PFSK-1 (cell line): ENCODE results near the gene PTPRK.

Source experiments
- FOXP2 ChIP-seq: optimal IDR thresholded peaks from 2 replicates; pipeline ENCODE3; 2011; ENCODE audit warnings: borderline replicate concordance, control low read depth, inconsistent platforms; ENCODE audit not compliant: insufficient read depth; ENCODE audit errors: extremely low read length, extremely low read depth
- POLR2AphosphoS5 ChIP-seq: IDR thresholded peaks from 2 replicates; pipeline ENCODE4 v1.6.1; 2012; ENCODE audit warnings: low read depth, mild to moderate bottlenecking, control low read depth, low read length, moderate library complexity
- SIN3A ChIP-seq: IDR thresholded peaks from 2 replicates; pipeline ENCODE4 v1.6.1; 2012; ENCODE audit warnings: mild to moderate bottlenecking, low read length, moderate library complexity, borderline replicate concordance; ENCODE audit not compliant: insufficient read depth
- TAF1 ChIP-seq: IDR thresholded peaks from 2 replicates; pipeline ENCODE4 v1.6.1; 2012; ENCODE audit warnings: low read length, control low read depth, borderline replicate concordance; ENCODE audit not compliant: insufficient read depth
- TF ChIP-seq, protein P1 (sequence below), 2 experiments: IDR thresholded peaks; 2 replicates each; pipeline versions ENCODE4 v1.6.1 to v1.8.0; 2011 to 2012; ENCODE audit warnings: low read depth in 2 of 2, low read length in 2 of 2, control low read depth in 1 of 2, inconsistent platforms in 1 of 2, mild to moderate bottlenecking in 1 of 2, moderate library complexity in 1 of 2; ENCODE audit not compliant: insufficient read depth in 1 of 2

Gene PTPRK

GRCh38 chr6:128305976-128306375, 214.4 kb downstream of the PTPRK start:
- TF ChIP-seq TAF1 (no peak), FOXP2 (no peak), SIN3A (no peak), POLR2AphosphoS5 (no peak)
- TF ChIP-seq, protein P1, sequence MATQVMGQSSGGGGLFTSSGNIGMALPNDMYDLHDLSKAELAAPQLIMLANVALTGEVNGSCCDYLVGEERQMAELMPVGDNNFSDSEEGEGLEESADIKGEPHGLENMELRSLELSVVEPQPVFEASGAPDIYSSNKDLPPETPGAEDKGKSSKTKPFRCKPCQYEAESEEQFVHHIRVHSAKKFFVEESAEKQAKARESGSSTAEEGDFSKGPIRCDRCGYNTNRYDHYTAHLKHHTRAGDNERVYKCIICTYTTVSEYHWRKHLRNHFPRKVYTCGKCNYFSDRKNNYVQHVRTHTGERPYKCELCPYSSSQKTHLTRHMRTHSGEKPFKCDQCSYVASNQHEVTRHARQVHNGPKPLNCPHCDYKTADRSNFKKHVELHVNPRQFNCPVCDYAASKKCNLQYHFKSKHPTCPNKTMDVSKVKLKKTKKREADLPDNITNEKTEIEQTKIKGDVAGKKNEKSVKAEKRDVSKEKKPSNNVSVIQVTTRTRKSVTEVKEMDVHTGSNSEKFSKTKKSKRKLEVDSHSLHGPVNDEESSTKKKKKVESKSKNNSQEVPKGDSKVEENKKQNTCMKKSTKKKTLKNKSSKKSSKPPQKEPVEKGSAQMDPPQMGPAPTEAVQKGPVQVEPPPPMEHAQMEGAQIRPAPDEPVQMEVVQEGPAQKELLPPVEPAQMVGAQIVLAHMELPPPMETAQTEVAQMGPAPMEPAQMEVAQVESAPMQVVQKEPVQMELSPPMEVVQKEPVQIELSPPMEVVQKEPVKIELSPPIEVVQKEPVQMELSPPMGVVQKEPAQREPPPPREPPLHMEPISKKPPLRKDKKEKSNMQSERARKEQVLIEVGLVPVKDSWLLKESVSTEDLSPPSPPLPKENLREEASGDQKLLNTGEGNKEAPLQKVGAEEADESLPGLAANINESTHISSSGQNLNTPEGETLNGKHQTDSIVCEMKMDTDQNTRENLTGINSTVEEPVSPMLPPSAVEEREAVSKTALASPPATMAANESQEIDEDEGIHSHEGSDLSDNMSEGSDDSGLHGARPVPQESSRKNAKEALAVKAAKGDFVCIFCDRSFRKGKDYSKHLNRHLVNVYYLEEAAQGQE (IDR thresholded peaks at IDR 0.05; ENCODE audit: insufficient read depth in 1 of 2, low read depth in 2 of 2, low read length in 2 of 2), result no peak

- no peak for TF ChIP-seq SIN3A
- no peak for TF ChIP-seq POLR2AphosphoS5
- TF ChIP-seq, protein P1 (IDR thresholded peaks at IDR 0.05; ENCODE audit: insufficient read depth in 1 of 2, low read depth in 2 of 2, low read length in 2 of 2), result no peak
- TF ChIP-seq TAF1, result no peak
- no peak for TF ChIP-seq FOXP2
Observed at GRCh38 chr6:128305228-128305627, 215.2 kb downstream of the PTPRK start.

DNA sequence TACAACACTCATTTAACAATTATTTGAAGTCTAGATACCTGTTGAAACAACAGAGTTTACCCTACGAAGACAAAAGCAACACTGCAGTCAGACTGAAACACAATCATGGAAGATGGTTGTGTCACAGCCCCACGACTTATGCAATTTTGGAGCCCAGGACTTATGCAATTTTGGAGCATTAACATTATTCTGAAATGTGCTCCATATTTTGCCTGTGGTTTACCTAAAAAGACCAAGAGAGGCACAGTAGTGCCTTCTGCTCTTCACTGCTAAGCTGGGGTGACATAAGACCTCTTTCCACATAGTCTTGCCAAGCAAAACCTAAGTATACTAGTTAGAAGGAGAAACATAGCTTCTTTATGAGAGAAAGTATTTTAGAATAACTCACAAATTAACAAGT, 216.5 kb downstream of the PTPRK start:
- TF ChIP-seq FOXP2 (no peak), POLR2AphosphoS5 (no peak), SIN3A (no peak), TAF1 (no peak)
- TF ChIP-seq, protein P1 (IDR thresholded peaks at IDR 0.05; ENCODE audit: insufficient read depth in 1 of 2, low read depth in 2 of 2, low read length in 2 of 2), result no peak

GRCh38 chr6:128302942-128303341, 217.5 kb downstream of the PTPRK start:
- TF ChIP-seq SIN3A (no peak), FOXP2 (no peak), POLR2AphosphoS5 (no peak), TAF1 (no peak)
- TF ChIP-seq, protein P1 (IDR thresholded peaks at IDR 0.05; ENCODE audit: insufficient read depth in 1 of 2, low read depth in 2 of 2, low read length in 2 of 2), result no peak

DNA sequence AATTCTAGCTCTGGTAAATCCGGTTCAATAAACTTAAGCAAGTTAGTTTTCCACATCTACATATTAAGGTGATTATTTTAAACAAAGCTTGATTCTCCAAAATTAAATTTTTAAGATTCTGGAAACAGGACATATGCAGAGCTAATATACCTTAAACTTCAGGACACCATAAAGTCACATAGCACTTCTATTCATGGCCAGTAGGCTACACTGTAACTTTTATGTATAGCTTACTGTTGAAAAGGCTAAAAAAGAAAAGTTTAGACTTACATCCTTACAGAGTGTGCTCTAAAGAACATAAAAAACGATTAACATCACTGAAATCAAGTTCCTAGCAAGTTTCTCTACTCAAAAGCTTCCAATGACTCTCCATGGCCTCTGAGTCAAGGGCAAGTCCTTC, 224.7 kb downstream of the PTPRK start:
- TF ChIP-seq, protein P1 (IDR thresholded peaks at IDR 0.05; ENCODE audit: insufficient read depth in 1 of 2, low read depth in 2 of 2, low read length in 2 of 2), result no peak
- TF ChIP-seq FOXP2, result no peak
- TF ChIP-seq TAF1, result no peak
- TF ChIP-seq SIN3A, result no peak
- TF ChIP-seq POLR2AphosphoS5, result no peak
